HFFc6 (cell line): ENCODE results near the gene PRRX1. TPM values are rescaled to one million over a fixed set of nuclear protein-coding genes. Genes with fewer than 3 reads are reported as not detected.
A peak's percentile ranks its signal among the peaks of the same experiment; 100 is the strongest.

Experiments
- DNase-seq: peaks from one replicate; pipeline ENCODE4 v3.0.0-alpha.2; 2018
- H3K27ac Mint-ChIP-seq: 2 replicates; pipeline ENCODE4 v1.8.0; 2020; ENCODE audit warnings: mild to moderate bottlenecking, mixed read lengths
- H3K27me3 Mint-ChIP-seq: 2 replicates; pipeline ENCODE4 v1.8.0; 2021; ENCODE audit warnings: mild to moderate bottlenecking, moderate library complexity, mixed read lengths; ENCODE audit not compliant: insufficient read depth
- H3K36me3 Mint-ChIP-seq: 2 replicates; pipeline ENCODE4 v1.8.0; 2021; ENCODE audit warnings: low read depth, mixed read lengths
- H3K4me1 Mint-ChIP-seq: 2 replicates; pipeline ENCODE4 v1.8.0; 2020; ENCODE audit warnings: low read depth, mixed read lengths
- H3K4me3 Mint-ChIP-seq: 2 replicates; pipeline ENCODE4 v1.8.0; 2020; ENCODE audit warnings: mild to moderate bottlenecking, moderate library complexity, mixed read lengths
- H3K9me3 Mint-ChIP-seq: 2 replicates; pipeline ENCODE4 v1.8.0; 2020; ENCODE audit warnings: mild to moderate bottlenecking, mixed read lengths
- CTCF ChIP-seq: fragments of 200-600 bp; sonication (generic); IDR thresholded peaks from 2 replicates; pipeline ENCODE4 v1.5.0; 2021; ENCODE audit warnings: antibody characterized with exemption, mild to moderate bottlenecking
- total RNA-seq, 6 experiments: library from RNA; stranded (reverse); fragmentation: NEBNext Ultra II Directional; extraction: Animal tissue kit (Norgen Biotek cat#: 25700); gene quantifications; 2 replicates in 1 of 6; 3 replicates in 5 of 6; pipeline ENCODE4 v1.2.3, GENCODE V29; 2021

PRRX1 gene
- total RNA-seq, 6 experiments from 2014 or later: 151 to 310 (median 270) TPM

- Mint-ChIP-seq H3K4me3 (peak overlapping the region; percentile 49), H3K27me3 (peaks cover 9% of the 10 kb centered on the region), H3K4me1 (peaks cover 64% of the 10 kb centered on the region), H3K9me3 (peaks cover 66% of the 10 kb centered on the region), H3K36me3 (peaks cover 77% of the 10 kb centered on the region), H3K27ac (no peak overlapping the region)
- no peak for DNase-seq
- no peak for TF ChIP-seq CTCF
Observed at GRCh38 chr1:170666541-170667254, 2.8 kb downstream of the PRRX1 start.

- TF ChIP-seq CTCF: no peak
- peak overlapping the region; percentile 1; the same call in 1 of the 2 replicates for H3K4me3 Mint-ChIP-seq
- H3K4me1 Mint-ChIP-seq: peaks cover 74% of the 10 kb centered on the region
- no peak for DNase-seq
- H3K27ac Mint-ChIP-seq: no peak overlapping the region
- peaks cover 67% of the 10 kb centered on the region for H3K9me3 Mint-ChIP-seq
- peaks cover 94% of the 10 kb centered on the region for H3K36me3 Mint-ChIP-seq
- peaks cover 9% of the 10 kb centered on the region for H3K27me3 Mint-ChIP-seq
Observed at GRCh38 chr1:170668209-170669106, 4.5 kb downstream of the PRRX1 start.

GRCh38 chr1:170669107-170669445 is 5.1 kb downstream of the PRRX1 start:
- Mint-ChIP-seq H3K4me1 (peaks cover 80% of the 10 kb centered on the region), H3K9me3 (peaks cover 67% of the 10 kb centered on the region), H3K27ac (no peak overlapping the region), H3K36me3 (peaks cover 100% of the 10 kb centered on the region), H3K4me3 (no peak overlapping the region), H3K27me3 (peaks cover 9% of the 10 kb centered on the region)
- DNase-seq: no peak
- no peak for TF ChIP-seq CTCF

GRCh38 chr1:170669586-170670530 is 5.9 kb downstream of the PRRX1 start:
- no peak for TF ChIP-seq CTCF
- peaks cover 9% of the 10 kb centered on the region for H3K27me3 Mint-ChIP-seq
- H3K4me1 Mint-ChIP-seq: peaks cover 88% of the 10 kb centered on the region
- no peak overlapping the region for H3K27ac Mint-ChIP-seq
- H3K4me3 Mint-ChIP-seq: peak overlapping the region; percentile 41; the same call in 1 of the 2 replicates
- peaks cover 95% of the 10 kb centered on the region for H3K36me3 Mint-ChIP-seq
- no peak for DNase-seq
- peaks cover 65% of the 10 kb centered on the region for H3K9me3 Mint-ChIP-seq
